WTC11 (cell line): ENCODE measurements around the gene TUBB2A. TPM values are rescaled to one million over a fixed set of nuclear protein-coding genes. Genes with fewer than 3 reads are reported as not detected.

ENCODE experiments used
- E2F1 ChIP-seq: sonication (generic); formaldehyde crosslinking; IDR thresholded peaks from 2 replicates; pipeline ENCODE4 v1.8.0; 2022; ENCODE audit warnings: mild to moderate bottlenecking, missing genetic modification reagents
- E2F4 ChIP-seq: sonication (generic); formaldehyde crosslinking; IDR thresholded peaks from 2 replicates; pipeline ENCODE4 v1.8.1; 2022; ENCODE audit warnings: low read depth, mild to moderate bottlenecking, moderate library complexity, missing genetic modification reagents, borderline replicate concordance
- ETV6 ChIP-seq: sonication (generic); formaldehyde crosslinking; IDR thresholded peaks from 2 replicates; pipeline ENCODE4 v1.8.1; 2022; ENCODE audit warnings: mild to moderate bottlenecking, missing genetic modification reagents
- FOXJ3 ChIP-seq: sonication (generic); formaldehyde crosslinking; IDR thresholded peaks from 2 replicates; pipeline ENCODE4 v1.9.0; 2021; ENCODE audit warnings: missing genetic modification reagents, mild to moderate bottlenecking, borderline replicate concordance
- FOXK1 ChIP-seq: sonication (generic); formaldehyde crosslinking; IDR thresholded peaks from 2 replicates; pipeline ENCODE4 v1.8.0; 2022; ENCODE audit warnings: mild to moderate bottlenecking, moderate library complexity, missing genetic modification reagents
- GABPB1 ChIP-seq: sonication (generic); formaldehyde crosslinking; IDR thresholded peaks from 2 replicates; pipeline ENCODE4 v1.8.1; 2023; ENCODE audit warnings: mild to moderate bottlenecking, missing genetic modification reagents
- HMGXB4 ChIP-seq: sonication (generic); formaldehyde crosslinking; IDR thresholded peaks from 2 replicates; pipeline ENCODE4 v1.8.1; 2023; ENCODE audit warnings: mild to moderate bottlenecking, moderate library complexity, missing genetic modification reagents
- IRF2 ChIP-seq: sonication (generic); formaldehyde crosslinking; IDR thresholded peaks from 2 replicates; pipeline ENCODE4 v1.8.0; 2022; ENCODE audit warnings: low read depth, missing genetic modification reagents, borderline replicate concordance
- JUN ChIP-seq: sonication (generic); formaldehyde crosslinking; IDR thresholded peaks from 2 replicates; pipeline ENCODE4 v1.8.0; 2023; ENCODE audit warnings: mild to moderate bottlenecking, missing genetic modification reagents
- KAT7 ChIP-seq: sonication (generic); formaldehyde crosslinking; IDR thresholded peaks from 2 replicates; pipeline ENCODE4 v1.8.1; 2023; ENCODE audit warnings: missing genetic modification reagents, mild to moderate bottlenecking, borderline replicate concordance
- NFYB ChIP-seq: sonication (generic); formaldehyde crosslinking; conservative IDR thresholded peaks from 2 replicates; pipeline ENCODE4 v1.8.0; 2022; ENCODE audit warnings: low read depth, missing genetic modification reagents
- NR2C2 ChIP-seq: sonication (generic); formaldehyde crosslinking; IDR thresholded peaks from 2 replicates; pipeline ENCODE4 v1.8.0; 2022; ENCODE audit warnings: mild to moderate bottlenecking, missing genetic modification reagents
- SP1 ChIP-seq: sonication (generic); formaldehyde crosslinking; conservative IDR thresholded peaks from 2 replicates; pipeline ENCODE4 v1.8.1; 2022; ENCODE audit warnings: missing genetic modification reagents
- TCF7 ChIP-seq: sonication (generic); formaldehyde crosslinking; IDR thresholded peaks from 2 replicates; pipeline ENCODE4 v1.8.0; 2022; ENCODE audit warnings: mild to moderate bottlenecking, low read depth, missing genetic modification reagents, moderate library complexity
- TP53 ChIP-seq: sonication (generic); formaldehyde crosslinking; IDR thresholded peaks from 2 replicates; pipeline ENCODE4 v1.8.1; 2023; ENCODE audit warnings: mild to moderate bottlenecking, missing genetic modification reagents
- USF1 ChIP-seq: sonication (generic); formaldehyde crosslinking; IDR thresholded peaks from 2 replicates; pipeline ENCODE4 v1.8.0; 2022; ENCODE audit warnings: mild to moderate bottlenecking, missing genetic modification reagents
- USF2 ChIP-seq: sonication (generic); formaldehyde crosslinking; IDR thresholded peaks from 2 replicates; pipeline ENCODE4 v1.8.1; 2023; ENCODE audit warnings: mild to moderate bottlenecking, missing genetic modification reagents, moderate library complexity
- ZBTB21 ChIP-seq: sonication (generic); formaldehyde crosslinking; IDR thresholded peaks from 2 replicates; pipeline ENCODE4 v1.8.1; 2023; ENCODE audit warnings: mild to moderate bottlenecking, missing genetic modification reagents, borderline replicate concordance
- ZBTB43 ChIP-seq: sonication (generic); formaldehyde crosslinking; IDR thresholded peaks from 2 replicates; pipeline ENCODE4 v1.8.1; 2023; ENCODE audit warnings: mild to moderate bottlenecking, missing genetic modification reagents
- ZNF138 ChIP-seq: sonication (generic); formaldehyde crosslinking; conservative IDR thresholded peaks from 2 replicates; pipeline ENCODE4 v1.8.1; 2022; ENCODE audit warnings: mild to moderate bottlenecking, moderate library complexity, missing genetic modification reagents
- ZNF263 ChIP-seq: sonication (generic); formaldehyde crosslinking; IDR thresholded peaks from 2 replicates; pipeline ENCODE4 v1.8.1; 2022; ENCODE audit warnings: low read depth, mild to moderate bottlenecking, moderate library complexity, missing genetic modification reagents
- ZNF416 ChIP-seq: fragments of 250-450 bp; sonication (Bioruptor Pico); IDR thresholded peaks from 2 replicates; pipeline ENCODE4 v1.9.0; 2021; ENCODE audit warnings: mild to moderate bottlenecking, inconsistent platforms
- ZNF671 ChIP-seq: fragments of 250-450 bp; sonication (Bioruptor Pico); IDR thresholded peaks from 2 replicates; pipeline ENCODE4 v1.8.0; 2021; ENCODE audit warnings: mild to moderate bottlenecking
- total RNA-seq: library from RNA; stranded (reverse); gene quantifications from 3 replicates; pipeline ENCODE4 v1.2.3, GENCODE V29; 2021
- TF ChIP-seq, protein P1 (sequence below): fragments of 250-450 bp; sonication (Bioruptor Pico); conservative IDR thresholded peaks from 2 replicates; pipeline ENCODE4 v1.9.0; 2021; ENCODE audit warnings: mild to moderate bottlenecking
- TF ChIP-seq, protein P2 (sequence below): sonication (generic); formaldehyde crosslinking; IDR thresholded peaks from 2 replicates; pipeline ENCODE4 v1.8.0; 2022; ENCODE audit warnings: missing genetic modification reagents

TUBB2A gene
- total RNA-seq, 1 experiment from 2014 or later, result 357 TPM

DNA sequence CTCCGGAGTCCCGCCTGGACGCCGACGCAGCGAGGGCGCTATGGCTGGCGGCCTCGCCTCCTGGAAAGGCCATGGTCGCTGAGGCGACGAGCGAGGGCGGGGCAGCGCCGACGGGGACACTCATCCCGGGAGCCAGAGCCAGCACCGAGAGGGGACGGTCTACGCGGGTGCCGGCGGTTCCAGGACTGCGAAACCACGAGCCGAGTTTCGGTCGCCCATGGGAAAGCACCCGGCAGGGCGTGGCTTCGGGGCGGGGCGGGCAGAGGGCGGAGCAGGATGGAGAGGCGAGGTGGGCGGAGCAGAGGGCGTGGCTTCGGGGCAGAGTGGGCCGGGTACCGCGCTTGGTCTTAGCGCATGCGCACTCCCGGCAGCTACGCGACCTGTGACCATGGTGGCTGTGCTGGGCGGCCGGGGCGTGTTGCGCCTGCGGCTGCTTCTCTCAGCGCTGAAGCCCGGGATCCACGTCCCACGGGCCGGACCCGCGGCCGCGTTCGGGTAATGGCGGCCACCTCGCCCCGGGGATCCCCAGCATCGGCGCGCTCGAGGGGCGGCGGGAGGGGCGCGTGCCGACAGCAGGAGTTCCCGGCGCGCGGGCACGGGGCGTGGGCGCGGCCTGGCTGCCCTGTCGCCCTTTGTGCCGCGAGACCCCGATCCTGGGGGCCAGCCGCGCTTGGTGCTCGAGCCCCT, 38.8 kb downstream of the TUBB2A start, which contains the start of gene BPHL (continued):
- TF ChIP-seq, protein P1, sequence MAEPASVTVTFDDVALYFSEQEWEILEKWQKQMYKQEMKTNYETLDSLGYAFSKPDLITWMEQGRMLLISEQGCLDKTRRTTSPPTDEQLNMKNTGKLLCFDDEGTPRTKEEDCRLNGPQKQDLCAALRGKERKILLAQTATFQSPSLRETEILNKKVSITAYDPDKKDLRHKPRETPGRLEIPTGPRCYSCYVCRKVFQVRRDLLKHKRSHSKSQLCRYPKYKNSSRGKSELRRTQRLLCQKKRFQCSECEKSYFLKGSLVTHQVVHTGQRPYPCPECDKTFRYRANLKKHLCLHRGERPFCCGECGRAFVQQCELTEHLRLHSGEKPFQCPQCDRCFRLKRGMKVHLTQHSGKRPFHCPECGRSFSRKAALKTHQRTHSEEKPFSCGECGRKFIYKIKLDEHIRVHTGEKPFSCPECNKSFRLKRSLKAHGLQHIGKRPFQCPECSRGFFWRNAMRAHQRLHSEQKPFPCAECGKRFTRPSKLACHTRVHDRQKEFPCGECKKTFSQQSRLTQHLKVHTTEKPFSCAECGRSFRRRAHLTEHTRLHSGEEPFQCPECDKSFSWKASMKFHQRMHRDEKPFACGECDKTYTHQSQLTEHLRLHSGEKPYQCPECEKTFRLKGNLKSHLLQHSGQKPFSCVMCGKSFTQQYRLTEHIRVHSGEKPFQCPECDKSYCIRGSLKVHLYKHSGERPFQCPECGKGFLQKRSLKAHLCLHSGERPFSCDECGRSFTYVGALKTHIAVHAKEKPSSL (CRISPR knock-in tag), result no peak
- peak; percentile 97 for TF ChIP-seq SP1 (CRISPR knock-in tag)
- TF ChIP-seq USF1 (CRISPR knock-in tag), result peak; percentile 66; the same call in 1 of the 2 replicates
- TF ChIP-seq E2F1 (CRISPR knock-in tag), result peak; percentile 78; the same call in 1 of the 2 replicates
- TF ChIP-seq, protein P2, sequence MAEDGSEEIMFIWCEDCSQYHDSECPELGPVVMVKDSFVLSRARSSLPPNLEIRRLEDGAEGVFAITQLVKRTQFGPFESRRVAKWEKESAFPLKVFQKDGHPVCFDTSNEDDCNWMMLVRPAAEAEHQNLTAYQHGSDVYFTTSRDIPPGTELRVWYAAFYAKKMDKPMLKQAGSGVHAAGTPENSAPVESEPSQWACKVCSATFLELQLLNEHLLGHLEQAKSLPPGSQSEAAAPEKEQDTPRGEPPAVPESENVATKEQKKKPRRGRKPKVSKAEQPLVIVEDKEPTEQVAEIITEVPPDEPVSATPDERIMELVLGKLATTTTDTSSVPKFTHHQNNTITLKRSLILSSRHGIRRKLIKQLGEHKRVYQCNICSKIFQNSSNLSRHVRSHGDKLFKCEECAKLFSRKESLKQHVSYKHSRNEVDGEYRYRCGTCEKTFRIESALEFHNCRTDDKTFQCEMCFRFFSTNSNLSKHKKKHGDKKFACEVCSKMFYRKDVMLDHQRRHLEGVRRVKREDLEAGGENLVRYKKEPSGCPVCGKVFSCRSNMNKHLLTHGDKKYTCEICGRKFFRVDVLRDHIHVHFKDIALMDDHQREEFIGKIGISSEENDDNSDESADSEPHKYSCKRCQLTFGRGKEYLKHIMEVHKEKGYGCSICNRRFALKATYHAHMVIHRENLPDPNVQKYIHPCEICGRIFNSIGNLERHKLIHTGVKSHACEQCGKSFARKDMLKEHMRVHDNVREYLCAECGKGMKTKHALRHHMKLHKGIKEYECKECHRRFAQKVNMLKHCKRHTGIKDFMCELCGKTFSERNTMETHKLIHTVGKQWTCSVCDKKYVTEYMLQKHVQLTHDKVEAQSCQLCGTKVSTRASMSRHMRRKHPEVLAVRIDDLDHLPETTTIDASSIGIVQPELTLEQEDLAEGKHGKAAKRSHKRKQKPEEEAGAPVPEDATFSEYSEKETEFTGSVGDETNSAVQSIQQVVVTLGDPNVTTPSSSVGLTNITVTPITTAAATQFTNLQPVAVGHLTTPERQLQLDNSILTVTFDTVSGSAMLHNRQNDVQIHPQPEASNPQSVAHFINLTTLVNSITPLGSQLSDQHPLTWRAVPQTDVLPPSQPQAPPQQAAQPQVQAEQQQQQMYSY (CRISPR knock-in tag), result no peak
- TF ChIP-seq NFYB (CRISPR knock-in tag), result no peak
- TF ChIP-seq FOXK1 (CRISPR knock-in tag), result peak; percentile 27; the same call in 1 of the 2 replicates
- no peak for TF ChIP-seq NR2C2
- peak; percentile 84 for TF ChIP-seq GABPB1 (CRISPR knock-in tag)
- no peak for TF ChIP-seq FOXJ3
- no peak for TF ChIP-seq ZNF671
- TF ChIP-seq HMGXB4, result peak; percentile 93
- 0 out of 2 replicates have a peak, but pooled peaks have one; percentile 37 for TF ChIP-seq USF2 (CRISPR knock-in tag)
- peak; percentile 62; the same call in 1 of the 2 replicates for TF ChIP-seq E2F4
- TF ChIP-seq ETV6 (CRISPR knock-in tag), result 0 out of 2 replicates have a peak, but pooled peaks have one; percentile 44
- TF ChIP-seq IRF2 (CRISPR knock-in tag), result no peak
- peak; percentile 75; the same call in 1 of the 2 replicates for TF ChIP-seq JUN
- TF ChIP-seq TCF7 (CRISPR knock-in tag), result peak; percentile 29; the same call in 1 of the 2 replicates
- no peak for TF ChIP-seq ZNF138 (CRISPR knock-in tag)
- peak; percentile 74; the same call in 1 of the 2 replicates for TF ChIP-seq ZBTB43 (CRISPR knock-in tag)
- TF ChIP-seq KAT7, result peak; percentile 98; the same call in 1 of the 2 replicates
- TF ChIP-seq ZBTB21 (CRISPR knock-in tag), result no peak
- TF ChIP-seq TP53, result no peak
- no peak for TF ChIP-seq ZNF416 (CRISPR knock-in tag)
- no peak for TF ChIP-seq ZNF263 (CRISPR knock-in tag)
